ENCODE results near the gene TXNL4A. TPM values are rescaled to one million over a fixed set of nuclear protein-coding genes. Genes with fewer than 3 reads are reported as not detected.
A peak's percentile ranks its signal among the peaks of the same experiment; 100 is the strongest.
"Not testable (repeated sequence)": the region's sequence is repeated elsewhere in the genome, so short reads cannot be mapped to it uniquely, and the experiment has no call there.

Gene TXNL4A
- total RNA-seq, 3 donors from 2014 or later = 64.1 to 83.4 (median 76.7) TPM

- peak overlapping the region; percentile 9 for H3K4me3 ChIP-seq
- no peaks in the 10 kb centered on the region for H3K9me3 ChIP-seq
- peak; percentile 72 for ATAC-seq
- no peak for TF ChIP-seq CTCF (IDR thresholded peaks at IDR 0.05)
- peaks cover 3% of the 10 kb centered on the region for H3K36me3 ChIP-seq (ENCODE audit: low read depth)
- intact Hi-C loops (cut with DNase I, micrococcal nuclease) = no loop called here
- H3K4me1 ChIP-seq (ENCODE audit: low read depth) = peaks cover 8% of the 10 kb centered on the region
- DNase-seq = peak in 1 of 3 donors; percentile 88
Measured at GRCh38 chr18:80033181-80034067, 45.1 kb upstream of the TXNL4A start.

- intact Hi-C loops (cut with DNase I, micrococcal nuclease) = no loop called here
- DNase-seq (no peak), ATAC-seq (no peak)
- Histone ChIP-seq H3K4me1 (ENCODE audit: low read depth) (no peaks in the 10 kb centered on the region), H3K4me3 (no peak overlapping the region), H3K36me3 (ENCODE audit: low read depth) (peaks cover 3% of the 10 kb centered on the region), H3K9me3 (peaks cover 26% of the 10 kb centered on the region)
- TF ChIP-seq CTCF (IDR thresholded peaks at IDR 0.05) = no peak
Measured at GRCh38 chr18:80029690-80030089, 41.3 kb upstream of the TXNL4A start.

GRCh38 chr18:80027719-80028118, 39.4 kb upstream of the TXNL4A start:
- H3K4me3 ChIP-seq; DNase-seq; H3K4me1 ChIP-seq (ENCODE audit: low read depth); H3K36me3 ChIP-seq (ENCODE audit: low read depth); intact Hi-C loops (cut with DNase I, micrococcal nuclease); ATAC-seq: not testable (repeated sequence)
- peaks cover 45% of the 10 kb centered on the region for H3K9me3 ChIP-seq

GRCh38 chr18:80026363-80026762, 38.0 kb upstream of the TXNL4A start:
- Histone ChIP-seq H3K9me3 (peaks cover 59% of the 10 kb centered on the region), H3K4me1 (ENCODE audit: low read depth) (no peaks in the 10 kb centered on the region), H3K36me3 (ENCODE audit: low read depth) (no peaks in the 10 kb centered on the region), H3K4me3 (no peak overlapping the region)
- no peak for TF ChIP-seq CTCF (IDR thresholded peaks at IDR 0.05)
- intact Hi-C loops (cut with DNase I, micrococcal nuclease) = no loop called here
- DNase-seq = no peak
- ATAC-seq = no peak

GRCh38 chr18:80023173-80023572, 34.8 kb upstream of the TXNL4A start:
- Histone ChIP-seq H3K4me1 (ENCODE audit: low read depth) (no peaks in the 10 kb centered on the region), H3K9me3 (peaks cover 88% of the 10 kb centered on the region), H3K36me3 (ENCODE audit: low read depth) (no peaks in the 10 kb centered on the region), H3K4me3 (no peak overlapping the region)
- ATAC-seq (no peak), DNase-seq (peak in 1 of 3 donors; percentile 13)
- intact Hi-C loops (cut with DNase I, micrococcal nuclease) = no loop called here
- TF ChIP-seq CTCF (IDR thresholded peaks at IDR 0.05) = no peak

GRCh38 chr18:80022613-80023012, 34.2 kb upstream of the TXNL4A start:
- Histone ChIP-seq H3K4me1 (ENCODE audit: low read depth) (no peaks in the 10 kb centered on the region), H3K9me3 (peaks cover 91% of the 10 kb centered on the region), H3K36me3 (ENCODE audit: low read depth) (no peaks in the 10 kb centered on the region), H3K4me3 (no peak overlapping the region)
- no peak for DNase-seq
- no peak for TF ChIP-seq CTCF (IDR thresholded peaks at IDR 0.05)
- intact Hi-C loops (cut with DNase I, micrococcal nuclease) = no loop called here
- ATAC-seq = peak; percentile 31
